Stimulated activated CD4-positive, alpha-beta T cell treated with anti-CD3 and anti-CD28 coated beads, Interleukin-4, amount 100 ng/mL, for 4 hours (primary cell): ENCODE measurements around the gene RAET1E.
"Not testable (repeated sequence)": the region's sequence is repeated elsewhere in the genome, so short reads cannot be mapped to it uniquely, and the experiment has no call there.

Experiments used
- DNase-seq, 2 experiments: peaks; one replicate each; pipeline ENCODE4 v3.0.0-alpha.2; 2020

RAET1E gene

GRCh38 chr6:149860834-149861602, 36.9 kb downstream of the RAET1E start:
- no peak for DNase-seq

GRCh38 chr6:149860513-149860833, 37.4 kb downstream of the RAET1E start:
- no peak for DNase-seq

- DNase-seq = no peak
These were observed 38.0 kb downstream of the RAET1E start for GRCh38 chr6:149859938-149860337.

- DNase-seq = no peak
These were observed 38.5 kb downstream of the RAET1E start for GRCh38 chr6:149859368-149859767.

GRCh38 chr6:149857541-149857940, 40.4 kb downstream of the RAET1E start:
- no peak for DNase-seq

- no peak for DNase-seq
These were observed 41.5 kb downstream of the RAET1E start for GRCh38 chr6:149856256-149856994.

- no peak for DNase-seq
These were observed 42.2 kb downstream of the RAET1E start for GRCh38 chr6:149855741-149856140.

- DNase-seq = no peak
These were observed 42.8 kb downstream of the RAET1E start for GRCh38 chr6:149855040-149855654.

- no peak for DNase-seq
These were observed 43.4 kb downstream of the RAET1E start for GRCh38 chr6:149854532-149854931.

GRCh38 chr6:149854017-149854416, 43.9 kb downstream of the RAET1E start:
- not testable (repeated sequence) for DNase-seq

GRCh38 chr6:149852881-149853280, 45.0 kb downstream of the RAET1E start:
- no peak for DNase-seq

GRCh38 chr6:149852180-149852579, 45.7 kb downstream of the RAET1E start:
- no peak for DNase-seq

GRCh38 chr6:149851461-149852110, 46.3 kb downstream of the RAET1E start:
- no peak for DNase-seq

GRCh38 chr6:149848343-149848742, 49.6 kb downstream of the RAET1E start:
- DNase-seq = not testable (repeated sequence)
